Fibroblast of the aortic adventitia (primary cell): Measurements from ENCODE around the gene ANKRD29. TPM values are rescaled to one million over a fixed set of nuclear protein-coding genes. Genes with fewer than 3 reads are reported as not detected.

Experiments used
- DNase-seq: peaks from one replicate; pipeline ENCODE4 v3.0.0-alpha.2; 2010; ENCODE audit warnings: low read depth
- H3K4me3 ChIP-seq: 2 replicates; pipeline ENCODE4 v1.5.1; 2011; ENCODE audit warnings: low read depth, mild to moderate bottlenecking, control low read depth, low read length, moderate library complexity
- CTCF ChIP-seq: IDR thresholded peaks from 2 replicates; pipeline ENCODE4 v1.5.1; 2011; ENCODE audit warnings: mild to moderate bottlenecking, low read length, control low read depth, inconsistent platforms; ENCODE audit not compliant: insufficient read depth
- total RNA-seq: library from RNA; depleted of rRNA; stranded (reverse); fragments of >200 nt; gene quantifications from 2 replicates; pipeline ENCODE4 v1.2.3, GENCODE V29; 2012; ENCODE audit warnings: low replicate concordance

Gene ANKRD29
- total RNA-seq, 1 donor = 17.4 TPM

- no peak overlapping the region for H3K4me3 ChIP-seq
- peak; percentile 46 for DNase-seq
Observed at GRCh38 chr18:23609390-23610023, 53.2 kb downstream of the ANKRD29 start.

GRCh38 chr18:23608211-23608610, 54.5 kb downstream of the ANKRD29 start:
- no peak for DNase-seq
- H3K4me3 ChIP-seq = no peak overlapping the region
- no peak for TF ChIP-seq CTCF

More at GRCh38 chr18:23609390-23610023, 53.2 kb downstream of the ANKRD29 start:
- TF ChIP-seq CTCF = no peak

- no peak overlapping the region for H3K4me3 ChIP-seq
- TF ChIP-seq CTCF = no peak
- no peak for DNase-seq
Observed at GRCh38 chr18:23605941-23606340, 56.8 kb downstream of the ANKRD29 start.

GRCh38 chr18:23599809-23600208, 62.9 kb downstream of the ANKRD29 start:
- no peak overlapping the region for H3K4me3 ChIP-seq
- no peak for TF ChIP-seq CTCF
- no peak for DNase-seq

DNA sequence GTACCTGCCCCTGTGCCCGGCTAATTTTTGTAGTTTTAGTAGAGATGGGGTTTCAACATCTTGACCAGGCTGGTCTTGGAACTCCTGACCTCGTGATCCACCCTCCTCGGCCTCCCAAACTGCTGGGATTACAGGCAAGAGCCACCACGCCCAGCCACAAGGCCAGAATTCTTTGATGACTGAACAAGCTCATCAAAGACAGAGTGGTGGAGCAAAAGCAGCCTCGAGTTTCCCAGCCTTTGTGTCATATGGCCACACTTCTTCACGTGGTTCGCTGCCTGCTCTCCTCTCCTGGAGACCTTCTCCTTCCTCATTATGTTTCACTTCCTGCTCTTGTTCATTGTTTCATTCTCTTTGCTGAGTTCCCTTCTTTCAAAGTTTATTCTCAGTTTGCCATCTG, 66.5 kb downstream of the ANKRD29 start:
- no peak for DNase-seq
- no peak for TF ChIP-seq CTCF
- no peak overlapping the region for H3K4me3 ChIP-seq

DNA sequence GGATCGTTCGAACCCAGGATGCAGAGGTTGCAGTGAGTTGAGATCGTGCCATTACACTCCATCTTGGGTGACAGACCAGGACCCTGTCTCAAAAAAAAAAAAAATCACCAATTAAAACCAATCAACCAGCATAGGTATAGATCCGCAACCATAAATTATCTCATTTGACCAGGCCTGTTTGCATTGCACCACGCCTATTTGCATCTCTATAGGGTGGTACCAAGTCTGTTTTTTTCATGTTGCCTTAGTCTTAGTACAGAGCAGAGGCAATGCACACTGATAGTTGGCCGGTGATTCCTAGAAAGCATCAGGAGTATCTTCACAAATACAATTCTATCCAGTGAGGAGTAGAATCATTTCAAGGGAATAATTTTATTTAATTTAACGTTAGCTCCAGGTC, 67.1 kb downstream of the ANKRD29 start:
- no peak overlapping the region for H3K4me3 ChIP-seq
- no peak for TF ChIP-seq CTCF
- DNase-seq = no peak

GRCh38 chr18:23593720-23594119, 69.0 kb downstream of the ANKRD29 start:
- DNase-seq = peak; percentile 87
- TF ChIP-seq CTCF = no peak
- no peak overlapping the region for H3K4me3 ChIP-seq
